Coronary artery (tissue), 2 donors: Measurements from ENCODE around the gene DDC.

Experiments
- DNase-seq: peaks from one replicate; pipeline ENCODE4 v3.0.0-alpha.2; 2017; ENCODE audit warnings: low spot score
- H3K27ac ChIP-seq, 2 donors: fragments of 200-600 bp; sonication (generic); one replicate each; pipeline ENCODE4 v1.5.1; 2016 to 2019
- H3K4me3 ChIP-seq: fragments of 200-600 bp; sonication (generic); 2 replicates; pipeline ENCODE4 v1.5.1; 2016; ENCODE audit warnings: mild to moderate bottlenecking, moderate library complexity
- CTCF ChIP-seq: fragments of 200-600 bp; sonication (generic); IDR thresholded peaks from one replicate; pipeline ENCODE4 v1.5.1; 2019; ENCODE audit warnings: antibody characterized with exemption

DDC gene

GRCh38 chr7:50472427-50472826 is 92.8 kb downstream of the DDC start:
- H3K4me3 ChIP-seq = no peak overlapping the region
- H3K27ac ChIP-seq = no peak overlapping the region
- no peak for DNase-seq
- no peak for TF ChIP-seq CTCF

GRCh38 chr7:50471970-50472369 is 93.2 kb downstream of the DDC start:
- H3K27ac ChIP-seq = no peak overlapping the region
- no peak overlapping the region for H3K4me3 ChIP-seq
- no peak for DNase-seq
- no peak for TF ChIP-seq CTCF

- TF ChIP-seq CTCF = no peak
- no peak overlapping the region for H3K27ac ChIP-seq
- no peak for DNase-seq
- no peak overlapping the region for H3K4me3 ChIP-seq
Observed at GRCh38 chr7:50470250-50471163, 94.7 kb downstream of the DDC start.

GRCh38 chr7:50469181-50469580 is 96.0 kb downstream of the DDC start:
- DNase-seq = no peak
- TF ChIP-seq CTCF = no peak
- Histone ChIP-seq H3K4me3 (no peak overlapping the region), H3K27ac (no peak overlapping the region)

GRCh38 chr7:50467817-50468610 is 97.2 kb downstream of the DDC start:
- Histone ChIP-seq H3K27ac (no peak overlapping the region), H3K4me3 (peak overlapping the region; percentile 58)
- TF ChIP-seq CTCF = peak; percentile 82
- no peak for DNase-seq

- DNase-seq = no peak
- Histone ChIP-seq H3K27ac (no peak overlapping the region), H3K4me3 (no peak overlapping the region)
- TF ChIP-seq CTCF = no peak
Observed at GRCh38 chr7:50466815-50467585, 98.2 kb downstream of the DDC start.
